ENCODE results near the gene BCL11A. TPM values are rescaled to one million over a fixed set of nuclear protein-coding genes. Genes with fewer than 3 reads are reported as not detected.

BCL11A gene
- total RNA-seq, 5 donors from 2014 or later (not counting 1 experiment from before 2014, with no cell fraction given) = 3.6 to 11.9 (median 5.6) TPM

- Histone ChIP-seq H3K27ac (ENCODE audit: low read length) (no peak overlapping the region), H3K27me3 (replicated peaks in 1 of 2; ENCODE audit: control insufficient read depth in 2 of 2, extremely low read depth in 1 of 2, insufficient read depth in 2 of 2, low read length in 1 of 2) (no peaks in the 10 kb centered on the region), H3K4me3 (ENCODE audit: control insufficient read depth in 1 of 2, extremely low read depth in 1 of 2, low read length in 1 of 2) (no peak overlapping the region), H3K9me3 (no peaks in the 10 kb centered on the region), H3K36me3 (ENCODE audit: control insufficient read depth in 2 of 2, extremely low read depth in 1 of 2, insufficient read depth in 1 of 2, low read length in 1 of 2) (no peaks in the 10 kb centered on the region), H3K4me1 (ENCODE audit: control insufficient read depth in 1 of 2, extremely low read depth in 1 of 2, insufficient read depth in 2 of 2, low read length in 2 of 2) (no peaks in the 10 kb centered on the region)
- Mint-ChIP-seq H3K4me1 (peaks cover 0 to 10% (median 7%) of the 10 kb centered on the region in 3 donors), H3K36me3 (no peaks in the 10 kb centered on the region), H3K4me3 (no peak overlapping the region), H3K27me3 (peaks cover 6 to 25% of the 10 kb centered on the region in 2 donors), H3K27ac (no peak overlapping the region), H3K9me3 (no peaks in the 10 kb centered on the region)
- POLR2A ChIA-PET = no interaction called here
- no peak for DNase-seq
- CTCF ChIA-PET = no interaction called here
- no peak for ATAC-seq (replicated peaks in 1 of 4)
- no CpG with 5 or more reads among the region's 3 CpGs for WGBS (ENCODE audit: insufficient coverage)
These were observed 65.2 kb downstream of the BCL11A start for GRCh38 chr2:60488291-60488690.

DNA sequence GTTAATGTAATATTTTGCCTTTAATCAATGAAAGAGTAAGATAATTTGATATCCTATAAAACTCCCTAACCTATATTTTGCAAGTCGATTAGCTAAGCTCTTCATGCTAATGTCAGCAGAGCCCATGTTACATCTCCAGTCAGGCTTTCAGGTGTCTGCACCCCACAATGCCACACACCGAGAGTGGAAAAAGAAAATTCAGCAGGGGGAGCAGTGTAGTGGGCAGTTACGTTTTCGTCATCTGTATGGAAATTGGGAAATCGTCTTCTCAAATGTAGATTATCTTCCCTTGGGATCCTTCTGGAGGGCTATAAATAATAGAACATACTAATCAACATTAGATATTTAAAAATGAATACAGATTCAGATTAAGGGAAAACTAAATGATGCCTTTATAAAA lies 66.3 kb downstream of the BCL11A start:
- Mint-ChIP-seq H3K4me3 (no peak overlapping the region), H3K27ac (no peak overlapping the region), H3K27me3 (peaks cover 12 to 27% of the 10 kb centered on the region in 2 donors), H3K4me1 (peaks cover 0 to 11% (median 7%) of the 10 kb centered on the region in 3 donors), H3K9me3 (no peaks in the 10 kb centered on the region), H3K36me3 (no peaks in the 10 kb centered on the region)
- no CpG with 5 or more reads among the region's 5 CpGs for WGBS (ENCODE audit: insufficient coverage)
- no peak overlapping the region for H3K4me3 ChIP-seq (ENCODE audit: control insufficient read depth in 1 of 2, extremely low read depth in 1 of 2, low read length in 1 of 2)
- DNase-seq = no peak
- no peak overlapping the region for H3K27ac ChIP-seq (ENCODE audit: low read length)
- H3K4me1 ChIP-seq (ENCODE audit: control insufficient read depth in 1 of 2, extremely low read depth in 1 of 2, insufficient read depth in 2 of 2, low read length in 2 of 2) = peaks cover 0 to 6% of the 10 kb centered on the region in 2 experiments
- ATAC-seq (replicated peaks in 1 of 4) = no peak
- no peaks in the 10 kb centered on the region for H3K36me3 ChIP-seq (ENCODE audit: control insufficient read depth in 2 of 2, extremely low read depth in 1 of 2, insufficient read depth in 1 of 2, low read length in 1 of 2)
- ChIA-PET POLR2A (no interaction called here), CTCF (no interaction called here)
- H3K9me3 ChIP-seq = no peaks in the 10 kb centered on the region
- no peaks in the 10 kb centered on the region for H3K27me3 ChIP-seq (replicated peaks in 1 of 2; ENCODE audit: control insufficient read depth in 2 of 2, extremely low read depth in 1 of 2, insufficient read depth in 2 of 2, low read length in 1 of 2)

DNA sequence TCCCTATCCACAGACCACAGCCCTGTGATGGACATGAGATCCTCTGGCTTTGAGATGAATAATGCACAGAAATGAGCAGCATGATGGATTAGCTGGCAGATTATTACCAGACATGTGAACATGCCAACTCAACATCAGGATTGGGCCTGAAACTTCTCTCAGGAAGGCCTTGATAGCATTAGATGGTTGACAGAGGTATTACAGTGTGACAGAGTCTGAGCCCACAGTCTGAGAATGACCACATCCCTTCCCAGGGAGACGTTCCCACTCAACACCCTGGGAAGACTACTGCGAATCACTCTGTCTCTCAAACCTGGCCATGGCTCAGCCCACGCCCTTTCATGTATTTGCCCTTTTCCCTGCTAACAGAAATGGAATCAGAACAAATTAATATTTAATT lies 66.9 kb downstream of the BCL11A start:
- DNase-seq (no peak), ATAC-seq (replicated peaks in 1 of 4) (no peak)
- H3K36me3 ChIP-seq (ENCODE audit: control insufficient read depth in 2 of 2, extremely low read depth in 1 of 2, insufficient read depth in 1 of 2, low read length in 1 of 2) = no peaks in the 10 kb centered on the region
- peaks cover 0 to 10% of the 10 kb centered on the region in 2 experiments for H3K4me1 ChIP-seq (ENCODE audit: control insufficient read depth in 1 of 2, extremely low read depth in 1 of 2, insufficient read depth in 2 of 2, low read length in 2 of 2)
- CTCF ChIA-PET = no interaction called here
- no peak overlapping the region for H3K27ac ChIP-seq (ENCODE audit: low read length)
- H3K9me3 ChIP-seq = no peaks in the 10 kb centered on the region
- Mint-ChIP-seq H3K4me1 (peaks cover 0 to 11% (median 7%) of the 10 kb centered on the region in 3 donors), H3K4me3 (no peak overlapping the region), H3K9me3 (no peaks in the 10 kb centered on the region), H3K27ac (no peak overlapping the region), H3K27me3 (peaks cover 13 to 28% of the 10 kb centered on the region in 2 donors), H3K36me3 (no peaks in the 10 kb centered on the region)
- WGBS (ENCODE audit: insufficient coverage) = 40% methylated on average over 1 of the region's 3 CpGs
- no peak overlapping the region for H3K4me3 ChIP-seq (ENCODE audit: control insufficient read depth in 1 of 2, extremely low read depth in 1 of 2, low read length in 1 of 2)
- POLR2A ChIA-PET = no interaction called here
- H3K27me3 ChIP-seq (replicated peaks in 1 of 2; ENCODE audit: control insufficient read depth in 2 of 2, extremely low read depth in 1 of 2, insufficient read depth in 2 of 2, low read length in 1 of 2) = no peaks in the 10 kb centered on the region

DNA sequence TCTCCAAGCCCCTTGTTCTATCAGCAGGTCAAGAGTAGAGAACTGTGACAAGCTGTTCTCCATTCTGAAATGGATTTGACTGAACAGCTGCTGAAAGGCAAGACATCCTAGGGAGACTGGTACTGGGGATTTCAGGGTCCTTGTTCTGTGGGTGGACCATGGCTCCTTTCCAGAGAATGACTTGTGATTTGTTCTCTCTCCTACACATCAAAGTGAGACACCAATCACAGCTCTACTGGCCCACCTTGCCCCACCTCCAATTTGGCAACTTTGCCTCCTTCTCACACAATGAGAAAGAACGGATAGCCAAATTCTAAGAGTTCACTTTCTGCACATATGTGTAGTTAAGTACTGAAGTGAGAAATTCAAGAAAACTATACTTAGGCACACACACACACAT lies 67.4 kb downstream of the BCL11A start:
- DNase-seq = no peak

DNA sequence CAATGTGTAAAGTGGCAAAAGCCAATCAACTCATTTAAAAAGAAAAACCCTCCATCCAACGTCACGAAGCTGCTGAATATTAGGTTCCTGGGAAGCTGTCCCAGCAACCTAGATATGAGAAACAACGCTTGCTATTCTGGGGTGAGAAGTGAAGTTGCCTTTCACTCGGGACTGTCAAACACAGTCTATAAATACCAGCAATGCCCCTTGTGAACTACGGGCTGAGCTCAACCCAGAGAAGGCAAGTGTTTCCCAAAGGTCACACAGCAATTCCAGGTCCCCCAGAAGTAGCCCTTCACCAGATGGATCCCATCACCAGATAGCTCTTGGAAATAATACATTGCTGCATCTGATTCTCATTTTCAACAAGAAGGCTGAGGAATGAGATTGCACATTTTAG lies 67.9 kb downstream of the BCL11A start:
- POLR2A ChIA-PET = no interaction called here
- Histone ChIP-seq H3K9me3 (no peaks in the 10 kb centered on the region), H3K4me3 (ENCODE audit: control insufficient read depth in 1 of 2, extremely low read depth in 1 of 2, low read length in 1 of 2) (no peak overlapping the region), H3K27me3 (replicated peaks in 1 of 2; ENCODE audit: control insufficient read depth in 2 of 2, extremely low read depth in 1 of 2, insufficient read depth in 2 of 2, low read length in 1 of 2) (no peaks in the 10 kb centered on the region), H3K36me3 (ENCODE audit: control insufficient read depth in 2 of 2, extremely low read depth in 1 of 2, insufficient read depth in 1 of 2, low read length in 1 of 2) (no peaks in the 10 kb centered on the region), H3K27ac (ENCODE audit: low read length) (no peak overlapping the region), H3K4me1 (ENCODE audit: control insufficient read depth in 1 of 2, extremely low read depth in 1 of 2, insufficient read depth in 2 of 2, low read length in 2 of 2) (peaks cover 0 to 13% of the 10 kb centered on the region in 2 experiments)
- CTCF ChIA-PET = no interaction called here
- ATAC-seq (replicated peaks in 1 of 4) (no peak), DNase-seq (no peak)
- Mint-ChIP-seq H3K4me3 (no peak overlapping the region), H3K27ac (no peak overlapping the region), H3K36me3 (no peaks in the 10 kb centered on the region), H3K27me3 (peaks cover 16 to 34% of the 10 kb centered on the region in 2 donors), H3K9me3 (no peaks in the 10 kb centered on the region), H3K4me1 (peaks cover 0 to 15% (median 7%) of the 10 kb centered on the region in 3 donors)
- WGBS (ENCODE audit: insufficient coverage) = 73% methylated on average over 3 of the region's 5 CpGs

More for the DNA sequence above, 67.4 kb downstream of the BCL11A start:
- H3K9me3 ChIP-seq = no peaks in the 10 kb centered on the region
- H3K9me3 Mint-ChIP-seq = no peaks in the 10 kb centered on the region
- ChIA-PET POLR2A (no interaction called here), CTCF (no interaction called here)
- no peaks in the 10 kb centered on the region for H3K36me3 Mint-ChIP-seq
- peaks cover 13 to 31% of the 10 kb centered on the region in 2 donors for H3K27me3 Mint-ChIP-seq
- WGBS (ENCODE audit: insufficient coverage) = no CpG with 5 or more reads among the region's 1 CpG
- no peaks in the 10 kb centered on the region for H3K27me3 ChIP-seq (replicated peaks in 1 of 2; ENCODE audit: control insufficient read depth in 2 of 2, extremely low read depth in 1 of 2, insufficient read depth in 2 of 2, low read length in 1 of 2)
- no peak overlapping the region for H3K4me3 Mint-ChIP-seq
- H3K36me3 ChIP-seq (ENCODE audit: control insufficient read depth in 2 of 2, extremely low read depth in 1 of 2, insufficient read depth in 1 of 2, low read length in 1 of 2) = no peaks in the 10 kb centered on the region
- no peak overlapping the region for H3K27ac ChIP-seq (ENCODE audit: low read length)
- peak overlapping the region in 1 of 2 donors; percentile 19 for H3K27ac Mint-ChIP-seq
- H3K4me1 Mint-ChIP-seq = peaks cover 0 to 15% (median 7%) of the 10 kb centered on the region in 3 donors
- H3K4me3 ChIP-seq (ENCODE audit: control insufficient read depth in 1 of 2, extremely low read depth in 1 of 2, low read length in 1 of 2) = no peak overlapping the region
- peaks cover 0 to 10% of the 10 kb centered on the region in 2 experiments for H3K4me1 ChIP-seq (ENCODE audit: control insufficient read depth in 1 of 2, extremely low read depth in 1 of 2, insufficient read depth in 2 of 2, low read length in 2 of 2)
- no peak for ATAC-seq (replicated peaks in 1 of 4)

DNA sequence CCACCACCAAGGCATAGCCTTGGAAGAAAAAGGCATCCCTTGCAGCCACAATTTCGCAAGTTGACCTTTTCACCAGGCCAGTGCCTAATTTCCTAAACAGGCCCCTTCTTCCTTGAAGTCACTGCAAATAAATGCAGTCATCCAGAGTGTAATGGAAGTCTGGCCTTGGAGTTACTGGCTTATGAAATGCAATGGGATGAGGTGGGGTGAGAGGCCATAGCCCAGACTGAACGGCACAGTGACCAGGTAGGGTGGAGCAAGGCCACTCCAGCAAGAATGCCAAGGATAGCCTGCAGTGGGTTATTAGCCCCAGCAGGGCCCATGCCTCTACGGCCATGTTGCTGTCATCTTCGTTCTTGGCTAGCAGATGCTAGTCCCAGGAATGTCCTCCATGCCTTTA lies 68.4 kb downstream of the BCL11A start:
- Mint-ChIP-seq H3K36me3 (no peaks in the 10 kb centered on the region), H3K27me3 (peaks cover 14 to 34% of the 10 kb centered on the region in 2 donors), H3K4me1 (peaks cover 0 to 15% (median 7%) of the 10 kb centered on the region in 3 donors), H3K27ac (no peak overlapping the region), H3K9me3 (no peaks in the 10 kb centered on the region), H3K4me3 (no peak overlapping the region)
- ChIA-PET CTCF (no interaction called here), POLR2A (no interaction called here)
- no peaks in the 10 kb centered on the region for H3K27me3 ChIP-seq (replicated peaks in 1 of 2; ENCODE audit: control insufficient read depth in 2 of 2, extremely low read depth in 1 of 2, insufficient read depth in 2 of 2, low read length in 1 of 2)
- H3K36me3 ChIP-seq (ENCODE audit: control insufficient read depth in 2 of 2, extremely low read depth in 1 of 2, insufficient read depth in 1 of 2, low read length in 1 of 2) = no peaks in the 10 kb centered on the region
- no peak overlapping the region for H3K4me3 ChIP-seq (ENCODE audit: control insufficient read depth in 1 of 2, extremely low read depth in 1 of 2, low read length in 1 of 2)
- ATAC-seq (replicated peaks in 1 of 4) (no peak), DNase-seq (no peak)
- WGBS (ENCODE audit: insufficient coverage) = 88% methylated on average over 3 of the region's 4 CpGs
- no peak overlapping the region for H3K27ac ChIP-seq (ENCODE audit: low read length)
- H3K9me3 ChIP-seq = no peaks in the 10 kb centered on the region
- peaks cover 0 to 13% of the 10 kb centered on the region in 2 experiments for H3K4me1 ChIP-seq (ENCODE audit: control insufficient read depth in 1 of 2, extremely low read depth in 1 of 2, insufficient read depth in 2 of 2, low read length in 2 of 2)

DNA sequence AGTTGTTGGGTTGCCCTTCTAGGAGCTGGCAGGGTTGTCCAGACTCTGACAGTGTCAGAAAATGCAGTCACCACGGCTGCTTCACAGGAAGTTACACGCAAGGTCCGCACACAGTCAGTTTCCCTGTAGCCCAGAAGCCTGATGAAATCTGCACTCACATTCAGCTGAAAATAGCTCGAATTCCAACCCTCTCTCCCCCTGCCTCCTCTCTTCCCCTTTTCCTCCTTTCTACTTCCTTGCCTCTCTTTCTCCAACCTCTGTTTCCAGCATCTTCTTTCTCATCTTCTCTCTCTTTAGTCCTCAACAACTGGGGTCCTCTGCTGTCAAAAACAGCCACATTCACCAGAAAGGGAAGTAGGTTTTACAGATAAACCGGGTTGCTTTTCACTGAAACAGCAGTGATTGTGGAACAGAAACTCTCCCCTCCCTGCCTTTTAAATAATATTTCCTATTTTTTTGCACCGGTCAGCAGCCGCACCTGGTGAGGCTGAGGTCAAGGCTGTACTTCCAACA lies 69.3 kb downstream of the BCL11A start:
- CTCF ChIA-PET = no interaction called here
- Mint-ChIP-seq H3K36me3 (no peaks in the 10 kb centered on the region), H3K27ac (peak overlapping the region in 1 of 2 donors; percentile 24), H3K4me1 (peaks cover 0 to 15% (median 7%) of the 10 kb centered on the region in 3 donors), H3K27me3 (peaks cover 14 to 34% of the 10 kb centered on the region in 2 donors), H3K9me3 (no peaks in the 10 kb centered on the region), H3K4me3 (no peak overlapping the region)
- H3K27ac ChIP-seq (ENCODE audit: low read length) = no peak overlapping the region
- no peaks in the 10 kb centered on the region for H3K9me3 ChIP-seq
- ATAC-seq (replicated peaks in 1 of 4) = no peak
- no peaks in the 10 kb centered on the region for H3K27me3 ChIP-seq (replicated peaks in 1 of 2; ENCODE audit: control insufficient read depth in 2 of 2, extremely low read depth in 1 of 2, insufficient read depth in 2 of 2, low read length in 1 of 2)
- H3K36me3 ChIP-seq (ENCODE audit: control insufficient read depth in 2 of 2, extremely low read depth in 1 of 2, insufficient read depth in 1 of 2, low read length in 1 of 2) = no peaks in the 10 kb centered on the region
- peak in 1 of 35 experiments; percentile 16 for DNase-seq
- no peak overlapping the region for H3K4me3 ChIP-seq (ENCODE audit: control insufficient read depth in 1 of 2, extremely low read depth in 1 of 2, low read length in 1 of 2)
- POLR2A ChIA-PET = no interaction called here
- 44% methylated on average over 4 of the region's 7 CpGs for WGBS (ENCODE audit: insufficient coverage)
- H3K4me1 ChIP-seq (ENCODE audit: control insufficient read depth in 1 of 2, extremely low read depth in 1 of 2, insufficient read depth in 2 of 2, low read length in 2 of 2) = peaks cover 0 to 13% of the 10 kb centered on the region in 2 experiments

Data from T-cell (primary cell).